H1 (cell line): ENCODE data around the gene RAB34. TPM values are rescaled to one million over a fixed set of nuclear protein-coding genes. Genes with fewer than 3 reads are reported as not detected.

Experiments used
- CTCF ChIA-PET: fragments of 300-600 bp; sonication (Branson Sonifier 250); formaldehyde crosslinking; loops from one replicate; lab custom pipeline; 2021; ENCODE audit not compliant: partially characterized antibody; lab: Charles Lee
- POLR2A ChIA-PET: fragments of 300-600 bp; sonication (Branson Sonifier 250); formaldehyde crosslinking; loops from one replicate; lab custom pipeline; 2021; ENCODE audit warnings: inconsistent platforms; ENCODE audit not compliant: partially characterized antibody; lab: Charles Lee
- DNase-seq, 2 experiments: peaks; one replicate each; pipeline versions ENCODE4 v3.0.0 to v3.0.0-alpha.2; 2010 to 2022; ENCODE audit warnings: low spot score in 2 of 2, low read depth in 1 of 2, mixed read lengths in 1 of 2
- FAIRE-seq: peaks from 2 replicates; lab custom pipeline; 2011; peaks lifted over from hg19 to GRCh38; lab: Jason Lieb, UNC
- H2AFZ ChIP-seq: 2 replicates; pipeline ENCODE4 v1.8.1; 2012; ENCODE audit warnings: low read length, inconsistent platforms
- H2AK5ac ChIP-seq: 2 replicates; pipeline ENCODE4 v1.6.1; 2013; ENCODE audit warnings: low read depth, low read length
- H2BK120ac ChIP-seq: replicated peaks from 2 replicates; pipeline ENCODE3; 2013; ENCODE audit warnings: low read depth, low read length, inconsistent platforms
- H2BK12ac ChIP-seq: 2 replicates; pipeline ENCODE4 v1.6.1; 2013; ENCODE audit warnings: low read depth, low read length
- H2BK15ac ChIP-seq: 2 replicates; pipeline ENCODE4 v1.6.1; 2013; ENCODE audit warnings: low read length
- H2BK20ac ChIP-seq: 2 replicates; pipeline ENCODE4 v1.6.1; 2013; ENCODE audit warnings: low read length
- H2BK5ac ChIP-seq: 2 replicates; pipeline ENCODE4 v1.6.1; 2013; ENCODE audit warnings: low read depth, low read length
- H3K14ac ChIP-seq: 2 replicates; pipeline ENCODE4 v1.6.1; 2013; ENCODE audit warnings: inconsistent platforms; ENCODE audit not compliant: insufficient read length
- H3K18ac ChIP-seq: 2 replicates; pipeline ENCODE4 v1.6.1; 2013; ENCODE audit warnings: low read length; ENCODE audit errors: extremely low read depth
- H3K23ac ChIP-seq: 2 replicates; pipeline ENCODE4 v1.6.1; 2013; ENCODE audit warnings: inconsistent platforms; ENCODE audit not compliant: insufficient read length
- H3K23me2 ChIP-seq: 2 replicates; pipeline ENCODE4 v1.6.1; 2013; ENCODE audit warnings: low read depth, low read length
- H3K27ac ChIP-seq: 2 replicates; pipeline ENCODE4 v1.6.1; 2011; ENCODE audit warnings: low read depth, low read length, inconsistent platforms
- H3K27me3 ChIP-seq, 4 experiments: replicated peaks in 1 of 4; 1 replicate in 1 of 4; 2 replicates in 3 of 4; pipeline versions ENCODE4 v1.6.1 to v1.8.1; 2011 to 2013; ENCODE audit warnings: low read length in 3 of 4, mild to moderate bottlenecking in 3 of 4, inconsistent platforms in 2 of 4, mixed read lengths in 2 of 4, moderate library complexity in 1 of 4; ENCODE audit not compliant: control insufficient read depth in 3 of 4, insufficient read depth in 3 of 4; ENCODE audit errors: extremely low read depth in 1 of 4
- H3K36me3 ChIP-seq, 4 experiments: 2 replicates each; pipeline versions ENCODE4 v1.6.1 to v1.8.1; 2011 to 2013; ENCODE audit warnings: mild to moderate bottlenecking in 4 of 4, low read length in 3 of 4, moderate library complexity in 2 of 4, control low read depth in 1 of 4, inconsistent platforms in 1 of 4; ENCODE audit not compliant: insufficient read depth in 4 of 4, control insufficient read depth in 2 of 4
- H3K4ac ChIP-seq: replicated peaks from 2 replicates; pipeline ENCODE3; 2013; ENCODE audit warnings: low read length, low read depth, mixed read lengths, inconsistent platforms; ENCODE audit not compliant: insufficient read length
- H3K4me1 ChIP-seq, 4 experiments: replicated peaks in 1 of 4; 1 replicate in 1 of 4; 2 replicates in 3 of 4; pipeline versions ENCODE4 v1.6.1 to v1.8.1; 2011 to 2013; ENCODE audit warnings: low read length in 3 of 4, inconsistent platforms in 2 of 4, mixed read lengths in 1 of 4; ENCODE audit not compliant: insufficient read depth in 4 of 4, control insufficient read depth in 3 of 4
- H3K4me2 ChIP-seq, 2 experiments: 2 replicates each; pipeline versions ENCODE4 v1.6.1 to v1.8.1; 2011 to 2013; ENCODE audit warnings: low read depth in 2 of 2, low read length in 2 of 2, control low read depth in 1 of 2, inconsistent platforms in 1 of 2, mild to moderate bottlenecking in 1 of 2; ENCODE audit not compliant: insufficient read depth in 1 of 2
- H3K4me3 ChIP-seq, 4 experiments: fragments of 200-600, 300-600 bp in 1 of 4; sonication (generic), shearing (Covaris generic), sonication (Bioruptor Twin) in 1 of 4; 2 replicates each; pipeline versions ENCODE4 v1.5.1 to v1.8.1; 2011 to 2016; ENCODE audit warnings: low read length in 4 of 4, low read depth in 3 of 4, control low read depth in 2 of 4, inconsistent platforms in 2 of 4, mild to moderate bottlenecking in 2 of 4, mixed read lengths in 1 of 4, moderate library complexity in 1 of 4; ENCODE audit not compliant: insufficient read depth in 2 of 4; ENCODE audit errors: extremely low read depth in 1 of 4
- H3K56ac ChIP-seq: replicated peaks from 2 replicates; pipeline ENCODE3; 2013; ENCODE audit warnings: low read depth, mild to moderate bottlenecking, mixed read lengths, low read length, inconsistent platforms; ENCODE audit not compliant: insufficient read length
- H3K79me1 ChIP-seq: 2 replicates; pipeline ENCODE4 v1.6.1; 2013; ENCODE audit warnings: low read depth, low read length, control low read depth
- H3K79me2 ChIP-seq, 2 experiments: 2 replicates each; pipeline versions ENCODE4 v1.6.1 to v1.8.1; 2012 to 2013; ENCODE audit warnings: low read length in 2 of 2, mild to moderate bottlenecking in 2 of 2, inconsistent platforms in 1 of 2; ENCODE audit not compliant: insufficient read depth in 2 of 2, control insufficient read depth in 1 of 2
- H3K9ac ChIP-seq, 4 experiments: replicated peaks in 1 of 4; 1 replicate in 1 of 4; 2 replicates in 3 of 4; pipeline versions ENCODE4 v1.6.1 to v1.8.1; 2011 to 2013; ENCODE audit warnings: low read depth in 3 of 4, low read length in 3 of 4, control low read depth in 2 of 4, mild to moderate bottlenecking in 2 of 4, moderate library complexity in 2 of 4, inconsistent platforms in 1 of 4; ENCODE audit errors: extremely low read depth in 1 of 4
- H3K9me3 ChIP-seq, 2 experiments: 2 replicates each; pipeline versions ENCODE4 v1.6.1 to v1.8.1; 2012 to 2013; ENCODE audit warnings: mild to moderate bottlenecking in 2 of 2, moderate library complexity in 2 of 2, control low read depth in 1 of 2, inconsistent platforms in 1 of 2, low read depth in 1 of 2, low read length in 1 of 2, mixed read lengths in 1 of 2; ENCODE audit not compliant: insufficient read depth in 2 of 2
- H4K20me1 ChIP-seq, 2 experiments: replicated peaks in 1 of 2; 2 replicates each; pipeline versions ENCODE3 to v1.8.1; 2011 to 2013; ENCODE audit warnings: inconsistent platforms in 2 of 2, low read length in 2 of 2, mild to moderate bottlenecking in 1 of 2; ENCODE audit not compliant: insufficient read depth in 2 of 2, control insufficient read depth in 1 of 2
- H4K5ac ChIP-seq: 2 replicates; pipeline ENCODE4 v1.6.1; 2013; ENCODE audit warnings: low read length, low read depth, mixed read lengths, inconsistent platforms; ENCODE audit not compliant: insufficient read length
- H4K8ac ChIP-seq: 2 replicates; pipeline ENCODE4 v1.8.0; 2013; ENCODE audit warnings: mild to moderate bottlenecking, moderate library complexity, low read length, inconsistent platforms; ENCODE audit not compliant: insufficient read depth; ENCODE audit errors: extremely low read depth
- H4K91ac ChIP-seq: replicated peaks from 2 replicates; pipeline ENCODE3; 2013; ENCODE audit warnings: low read length, mixed read lengths, inconsistent platforms; ENCODE audit not compliant: insufficient read length
- BCL11A ChIP-seq, 2 experiments: IDR thresholded peaks; one replicate each; pipeline ENCODE4 v1.6.1; 2011; ENCODE audit warnings: low read depth in 2 of 2, low read length in 2 of 2, mild to moderate bottlenecking in 2 of 2
- WGBS, 2 experiments: shearing (Covaris generic) in 1 of 2; methylation state at CpG; one replicate each; pipeline versions ENCODE4 v1.1.6 to v1.1.7; 2013 to 2015; ENCODE audit warnings: low lambda C conversion rate in 2 of 2, mixed read lengths in 2 of 2, inconsistent platforms in 1 of 2, low coverage in 1 of 2, missing lambda C conversion rate in 1 of 2; ENCODE audit not compliant: insufficient replicate concordance in 2 of 2, insufficient coverage in 1 of 2, insufficient read length in 1 of 2; ENCODE audit errors: extremely low coverage in 1 of 2, missing lambda C conversion rate in 1 of 2; 5-methylcytosine and 5-hydroxymethylcytosine counted together
- polyA plus RNA-seq, 7 experiments: library from polyadenylated mRNA; depleted of rRNA in 3 of 7; stranded (reverse) in 5 of 7; unstranded in 2 of 7; fragments of >200 nt in 5 of 7; fragments of 200-250 nt in 2 of 7; gene quantifications; 1 replicate in 5 of 7; 2 replicates in 1 of 7; 4 replicates in 1 of 7; pipeline versions ENCODE4 v1.2.1 to v1.2.3, GENCODE V29; 2011 to 2013; ENCODE audit warnings: missing spikeins in 2 of 7, mixed read lengths in 2 of 7
- total RNA-seq: library from RNA; stranded (reverse); fragmentation: NEBNext Ultra II Directional; extraction: Animal tissue kit (Norgen Biotek cat#: 25700); gene quantifications from 2 replicates; pipeline ENCODE4 v1.2.1, GENCODE V29; 2021
- TF ChIP-seq, protein P1 (sequence below): IDR thresholded peaks from 2 replicates; pipeline ENCODE4 v1.6.1; 2011; ENCODE audit warnings: low read depth, mild to moderate bottlenecking, low read length; ENCODE audit not compliant: insufficient read depth

Gene RAB34
- total and polyA plus RNA-seq, 2 of the 8 experiments (the other 6 are each of a cell fraction or from before 2014, with no cell fraction given) = 237 to 305 TPM

GRCh38 chr17:28755486-28755885, 37.8 kb upstream of the RAB34 start:
- Histone ChIP-seq H3K36me3 (peaks cover 19 to 43% (median 27%) of the 10 kb centered on the region in 4 experiments), H4K5ac (no peak overlapping the region), H3K14ac (no peak overlapping the region), H3K23me2 (no peaks in the 10 kb centered on the region), H2BK15ac (no peak overlapping the region), H3K27ac (no peak overlapping the region), H3K4ac (no peak overlapping the region), H2AFZ (no peak overlapping the region), H4K8ac (no peak overlapping the region), H2BK20ac (no peak overlapping the region), H2AK5ac (no peak overlapping the region), H3K27me3 (no peaks in the 10 kb centered on the region), H2BK5ac (0 out of 2 replicates have a peak overlapping the region, but pooled peaks have one; percentile 31), H3K9me3 (no peaks in the 10 kb centered on the region), H2BK12ac (no peak overlapping the region), H3K23ac (no peak overlapping the region), H3K4me1 (peaks cover under 1 to 7% (median 2%) of the 10 kb centered on the region in 4 experiments; a peak in 6 of 7 replicates), H2BK120ac (no peak overlapping the region), H3K4me2 (no peak overlapping the region), H4K20me1 (peaks cover under 1 to 7% of the 10 kb centered on the region in 2 experiments), H3K79me1 (no peaks in the 10 kb centered on the region; the same call in 1 of the 2 replicates), H3K4me3 (no peak overlapping the region), H3K56ac (no peak overlapping the region), H4K91ac (no peak overlapping the region), H3K79me2 (peaks cover 0 to 9% of the 10 kb centered on the region in 2 experiments; a peak in 1 of 4 replicates), H3K9ac (no peak overlapping the region), H3K18ac (no peak overlapping the region)
- TF ChIP-seq, protein P1, sequence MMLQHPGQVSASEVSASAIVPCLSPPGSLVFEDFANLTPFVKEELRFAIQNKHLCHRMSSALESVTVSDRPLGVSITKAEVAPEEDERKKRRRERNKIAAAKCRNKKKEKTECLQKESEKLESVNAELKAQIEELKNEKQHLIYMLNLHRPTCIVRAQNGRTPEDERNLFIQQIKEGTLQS = no peak
- TF ChIP-seq BCL11A (IDR thresholded peaks at IDR 0.05; ENCODE audit: low read depth in 2 of 2, low read length in 2 of 2) = no peak
- DNase-seq (no peak), FAIRE-seq (no peak)
- CTCF ChIA-PET = interaction anchor here (0.7 to 11.7 kb wide), 6 partner anchors 7 to 123 kb away, joined by 3 to 316 read pairs (median 6); partner anchors contain the start of genes NEK8, RPL23A and TLCD1
- POLR2A ChIA-PET = interaction anchor here (1.3 to 9.7 kb wide), 4 partner anchors 12 to 105 kb away, joined by 3 to 134 read pairs (median 4); partner anchors contain the start of genes RPL23A and TRAF4
- 94% methylated on average over 7 of the region's 7 CpGs; no CpG with 5 or more reads in 1 of the 2 experiments for WGBS, 2 experiments
